Endothelial cell of umbilical vein (primary cell): ENCODE measurements around the gene STXBP2.

Experiments
- CTCF ChIP-seq, 2 donors: IDR thresholded peaks; 1 replicate in 1 of 2; 2 replicates in 1 of 2; pipeline ENCODE4 v1.5.1; 2011; ENCODE audit warnings: low read length in 2 of 2, mild to moderate bottlenecking in 2 of 2, moderate library complexity in 2 of 2, control low read depth in 1 of 2, inconsistent platforms in 1 of 2, low read depth in 1 of 2; ENCODE audit not compliant: insufficient read depth in 1 of 2; ENCODE audit errors: extremely low read depth in 1 of 2
- EZH2 ChIP-seq: IDR thresholded peaks from 2 replicates; pipeline ENCODE4 v1.6.1; 2012; ENCODE audit warnings: borderline replicate concordance, low read depth, mild to moderate bottlenecking, moderate library complexity, low read length, inconsistent platforms; ENCODE audit not compliant: severe bottlenecking
- MAX ChIP-seq: IDR thresholded peaks from 2 replicates; pipeline ENCODE4 v1.6.1; 2011; ENCODE audit not compliant: insufficient read depth, insufficient read length
- POLR2AphosphoS5 ChIP-seq: IDR thresholded peaks from 2 replicates; pipeline ENCODE4 v1.6.1; 2012; ENCODE audit warnings: low read depth, mild to moderate bottlenecking, control low read depth, low read length, moderate library complexity; ENCODE audit not compliant: insufficient read depth

GRCh38 chr19:7595466-7596133, 41.3 kb upstream of the STXBP2 start, which contains the start of gene CAMSAP3:
- TF ChIP-seq CTCF (IDR thresholded peaks at IDR 0.05; ENCODE audit: extremely low read depth in 1 of 2, insufficient read depth in 1 of 2, low read depth in 1 of 2, low read length in 2 of 2) = no peak
- no peak for TF ChIP-seq POLR2AphosphoS5
- TF ChIP-seq EZH2 = peak; percentile 72
- no peak for TF ChIP-seq MAX
